GM12878 (cell line): ENCODE measurements around the gene MATN1. TPM values are rescaled to one million over a fixed set of nuclear protein-coding genes. Genes with fewer than 3 reads are reported as not detected.

ENCODE experiments used
- ATAC-seq: fragments of 200-7000 bp; cut with Tn5 transposase; 3 replicates; pipeline ENCODE4 v1.9.1; 2020; ENCODE audit warnings: mild to moderate bottlenecking, moderate library complexity
- BruUV-seq: library from RNA; stranded (reverse); fragments of 400-500 nt; replicated peaks from 2 replicates; lab custom pipeline; 2021; lab: Mats Ljungman, UMichigan
- CTCF ChIA-PET: fragments of 300-600 bp; sonication (Branson Sonifier 250); formaldehyde crosslinking; extraction: SDS; loops from one replicate; lab custom pipeline; 2021; ENCODE audit warnings: inconsistent platforms; lab: Yijun Ruan, JAX
- POLR2A ChIA-PET: fragments of 350-600 bp; formaldehyde crosslinking; extraction: SDS; loops from one replicate; lab custom pipeline; 2021; ENCODE audit warnings: inconsistent platforms; lab: Charles Lee
- RAD21 ChIA-PET: fragments of 300-600 bp; sonication (Branson Sonifier 250); formaldehyde crosslinking; loops from one replicate; lab custom pipeline; 2023; ENCODE audit warnings: antibody characterized with exemption; ENCODE audit not compliant: unreplicated experiment; lab: Charles Lee
- SMC1A ChIA-PET: fragments of 300-600 bp; sonication (Branson Sonifier 250); formaldehyde crosslinking; loops from one replicate; lab custom pipeline; 2023; ENCODE audit not compliant: unreplicated experiment, uncharacterized antibody; lab: Charles Lee
- DNase-seq: peaks from one replicate; pipeline ENCODE4 v3.0.0-alpha.2; 2011; ENCODE audit warnings: low read depth, low spot score
- FAIRE-seq: peaks from 3 replicates; lab custom pipeline; 2011; peaks lifted over from hg19 to GRCh38; lab: Jason Lieb, UNC
- H2AFZ ChIP-seq: 2 replicates; pipeline ENCODE4 v1.6.0; 2011; ENCODE audit warnings: low read depth, low read length, control low read depth; ENCODE audit not compliant: control insufficient read depth
- H3K27ac ChIP-seq: 2 replicates; pipeline ENCODE4 v1.5.1; 2011; ENCODE audit warnings: control low read depth; ENCODE audit not compliant: control insufficient read depth, insufficient read depth
- H3K27me3 ChIP-seq, 2 experiments: replicated peaks in 1 of 2; 2 replicates each; pipeline versions ENCODE4 v1.6.0 to v1.6.1; 2011; ENCODE audit warnings: low read length in 1 of 2; ENCODE audit not compliant: control insufficient read depth in 2 of 2, insufficient read depth in 2 of 2
- H3K36me3 ChIP-seq, 2 experiments: 2 replicates each; pipeline ENCODE4 v1.5.1; 2011; ENCODE audit warnings: low read length in 1 of 2; ENCODE audit not compliant: control insufficient read depth in 2 of 2, insufficient read depth in 2 of 2
- H3K4me1 ChIP-seq: 2 replicates; pipeline ENCODE4 v1.6.1; 2011; ENCODE audit warnings: mild to moderate bottlenecking, low read length, moderate library complexity, mixed read lengths; ENCODE audit not compliant: control insufficient read depth, insufficient read depth
- H3K4me2 ChIP-seq: 2 replicates; pipeline ENCODE4 v1.6.0; 2011; ENCODE audit warnings: control low read depth; ENCODE audit not compliant: control insufficient read depth, insufficient read depth
- H3K4me3 ChIP-seq: fragments of 200-600 bp; sonication (generic); 2 replicates; pipeline ENCODE4 v1.5.1; 2016
- H3K79me2 ChIP-seq: 2 replicates; pipeline ENCODE4 v1.6.0; 2011; ENCODE audit warnings: low read length; ENCODE audit not compliant: control insufficient read depth, insufficient read depth
- H3K9ac ChIP-seq: 2 replicates; pipeline ENCODE4 v1.8.0; 2011; ENCODE audit warnings: low read length, control low read depth, mixed read lengths; ENCODE audit not compliant: control insufficient read depth, insufficient read depth
- H3K9me3 ChIP-seq: replicated peaks from 3 replicates; pipeline ENCODE4 v1.5.1; 2011; ENCODE audit warnings: mild to moderate bottlenecking, low read length; ENCODE audit not compliant: control insufficient read depth, insufficient read depth
- H4K20me1 ChIP-seq: 2 replicates; pipeline ENCODE4 v1.6.0; 2011; ENCODE audit not compliant: control insufficient read depth, insufficient read depth
- CHD4 ChIP-seq: fragments of 200-600 bp; sonication (generic); IDR thresholded peaks from 2 replicates; pipeline ENCODE4 v1.6.1; 2016; ENCODE audit warnings: mild to moderate bottlenecking
- CREB1 ChIP-seq: IDR thresholded peaks from 2 replicates; pipeline ENCODE4 v1.6.1; 2012; ENCODE audit warnings: low read depth, mild to moderate bottlenecking, inconsistent platforms
- EED ChIP-seq: sonication (generic); IDR thresholded peaks from 2 replicates; pipeline ENCODE4 v1.6.1; 2016; ENCODE audit warnings: antibody characterized with exemption, low read depth
- HDGF ChIP-seq: fragments of 450-650 bp; IDR thresholded peaks from 2 replicates; pipeline ENCODE4 v1.6.1; 2016; ENCODE audit warnings: antibody characterized with exemption
- MXI1 ChIP-seq: fragments of 150-350 bp; IDR thresholded peaks from 2 replicates; pipeline ENCODE4 v1.6.1; 2011; ENCODE audit warnings: low read depth, mild to moderate bottlenecking, inconsistent platforms, low read length, improper control_type of control experiment
- NR2F1 ChIP-seq: fragments of 450-650 bp; conservative IDR thresholded peaks from 2 replicates; pipeline ENCODE4 v1.6.1; 2017; ENCODE audit warnings: mild to moderate bottlenecking
- PBX3 ChIP-seq: IDR thresholded peaks from 2 replicates; pipeline ENCODE4 v1.6.1; 2011; ENCODE audit warnings: mild to moderate bottlenecking, low read depth, low read length, moderate library complexity; ENCODE audit not compliant: insufficient replicate concordance
- POLR2AphosphoS5 ChIP-seq: IDR thresholded peaks from 2 replicates; pipeline ENCODE4 v1.6.1; 2011; ENCODE audit warnings: mild to moderate bottlenecking, low read length, inconsistent platforms
- SIN3A ChIP-seq: IDR thresholded peaks from 2 replicates; pipeline ENCODE4 v1.6.1; 2012; ENCODE audit warnings: low read depth, low read length, improper control_type of control experiment
- SMC3 ChIP-seq: IDR thresholded peaks from 2 replicates; pipeline ENCODE4 v1.6.1; 2011; ENCODE audit warnings: low read length, improper control_type of control experiment, borderline replicate concordance
- USF1 ChIP-seq: IDR thresholded peaks from 2 replicates; pipeline ENCODE4 v1.6.1; 2011; ENCODE audit warnings: borderline replicate concordance, low read depth, mild to moderate bottlenecking, moderate library complexity, mixed read lengths, low read length; ENCODE audit not compliant: insufficient read depth; ENCODE audit errors: extremely low read length
- WRNIP1 ChIP-seq: IDR thresholded peaks from 2 replicates; pipeline ENCODE4 v1.6.1; 2011; ENCODE audit warnings: low read depth, low read length, improper control_type of control experiment, borderline replicate concordance
- YY1 ChIP-seq: IDR thresholded peaks from 2 replicates; pipeline ENCODE4 v1.6.1; 2011; ENCODE audit warnings: low read depth, mild to moderate bottlenecking, low read length
- ZNF207 ChIP-seq: fragments of 450-650 bp; IDR thresholded peaks from 2 replicates; pipeline ENCODE4 v1.6.1; 2014; ENCODE audit warnings: antibody characterized with exemption, mild to moderate bottlenecking, borderline replicate concordance
- WGBS: methylation state at CpG from one replicate; pipeline ENCODE4 v1.1.6; 2016; ENCODE audit warnings: low lambda C conversion rate; ENCODE audit not compliant: insufficient replicate concordance, insufficient coverage; ENCODE audit errors: missing lambda C conversion rate; 5-methylcytosine and 5-hydroxymethylcytosine counted together
- in situ Hi-C: fragments of 300-500 bp; cut with MboI; formaldehyde crosslinking; loops from 9 replicates; pipeline ENCODE4 v1.14.3; 2018; ENCODE audit warnings: mixed read lengths
- intact Hi-C: fragments of 100-400 bp; cut with micrococcal nuclease; formaldehyde crosslinking; loops from one replicate; pipeline ENCODE4 v1.14.2; 2022; ENCODE audit not compliant: unreplicated experiment
- polyA plus RNA-seq, 11 experiments: library from polyadenylated mRNA; depleted of rRNA in 4 of 11; unstranded in 6 of 11; stranded (reverse) in 5 of 11; fragments of >200 nt; fragmentation: Nextera tagmentation in 4 of 11; fragmentation: Illumina TruSeq in 1 of 11; extraction: Ambion mirVana in 4 of 11; extraction: Trizol in 1 of 11; gene quantifications; 1 replicate in 1 of 11; 2 replicates in 10 of 11; pipeline versions ENCODE4 v1.2.1 to v1.2.3, GENCODE V29; 2011 to 2016; ENCODE audit warnings: inconsistent platforms in 2 of 11, missing spikeins in 2 of 11, low read depth in 1 of 11
- total RNA-seq, 4 experiments: library from RNA; depleted of rRNA in 3 of 4; stranded (reverse); fragments of >200 nt in 3 of 4; fragmentation: Illumina TruSeq in 1 of 4; extraction: Trizol in 1 of 4; gene quantifications; 2 replicates each; pipeline versions ENCODE4 v1.2.1 to v1.2.3, GENCODE V29; 2013 to 2021

MATN1 gene
- total and polyA plus RNA-seq, 10 of the 15 experiments (the other 5 are each of a cell fraction or from before 2014, with no cell fraction given): 0.04 to 0.50 (median 0.10) TPM; not detected in 1

- Histone ChIP-seq H3K9ac (peak overlapping the region; percentile 97), H2AFZ (no peak overlapping the region), H3K4me2 (peak overlapping the region; percentile 75), H3K36me3 (peaks cover 2 to 6% of the 10 kb centered on the region in 2 experiments; a peak in 3 of 4 replicates), H3K4me3 (peak overlapping the region; percentile 98), H3K27me3 (no peaks in the 10 kb centered on the region)
- RAD21 ChIA-PET: interaction anchor here (0.5 to 17.1 kb wide), 6 partner anchors 8 to 161 kb away, joined by 3 to 462 read pairs (median 126); no protein-coding TSS in a partner anchor
- BruUV-seq: no TSS peak
- CTCF ChIA-PET: interaction anchor here (1.4 to 16.5 kb wide), 6 partner anchors 10 to 37 kb away, joined by 6 to 161 read pairs (median 24); no protein-coding TSS in a partner anchor
- SMC1A ChIA-PET: interaction anchor here (16.4 to 24.8 kb wide), 3 partner anchors 8 to 27 kb away, joined by 248 to 556 read pairs (median 440); partner anchors contain the start of gene MATN1
- ATAC-seq: no peak
- TF ChIP-seq SIN3A (peak; percentile 55; the same call in 1 of the 2 replicates), WRNIP1 (peak; percentile 20; the same call in 1 of the 2 replicates), POLR2AphosphoS5 (0 out of 2 replicates have a peak, but pooled peaks have one; percentile 0), YY1 (no peak)
- TF ChIP-seq, all 136 proteins: peak for 3
- intact Hi-C loops (no loop called here), in situ Hi-C loops (loop anchor here (10.0 kb wide), 1 partner anchor 1179 kb away; the partner anchor contains the start of gene PTP4A2)
- Histone ChIP-seq H3K79me2 (peaks cover 96% of the 10 kb centered on the region), H3K27ac (peak overlapping the region; percentile 93), H4K20me1 (no peaks in the 10 kb centered on the region), H3K9me3 (no peaks in the 10 kb centered on the region), H3K4me1 (peaks cover 48% of the 10 kb centered on the region)
- POLR2A ChIA-PET: interaction anchor here (1.0 to 22.5 kb wide), 8 partner anchors 4 to 38 kb away, joined by 3 to 741 read pairs (median 24); partner anchors contain the start of gene LAPTM5
- 3% methylated on average over 4 of the region's 4 CpGs for WGBS
- DNase-seq (no peak), FAIRE-seq (no peak)
Measured at GRCh38 chr1:30756206-30756544, 32.8 kb upstream of the MATN1 start.

DNA sequence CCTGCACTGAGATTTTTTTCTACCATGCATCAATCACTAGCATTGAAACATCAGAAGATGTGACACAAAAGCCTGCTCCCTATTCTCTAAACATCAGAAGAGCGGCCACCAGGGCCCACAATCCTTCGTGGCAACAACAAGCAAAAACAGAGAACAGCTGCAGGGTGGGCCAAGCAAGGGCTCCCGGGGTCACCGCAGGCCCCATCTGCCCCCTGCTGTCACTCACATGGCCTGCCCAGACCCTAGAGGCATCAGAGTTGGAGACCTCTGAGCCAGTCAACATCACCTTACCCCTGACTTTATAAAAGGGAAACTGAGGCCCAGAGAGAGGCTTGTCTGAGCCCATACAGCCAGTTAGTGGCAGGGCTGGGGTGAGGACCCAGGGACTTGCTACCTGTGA lies 32.4 kb upstream of the MATN1 start:
- Histone ChIP-seq H3K79me2 (peaks cover 97% of the 10 kb centered on the region), H3K27me3 (no peaks in the 10 kb centered on the region), H3K27ac (peak overlapping the region; percentile 93), H3K4me3 (peak overlapping the region; percentile 98), H3K9me3 (no peaks in the 10 kb centered on the region), H3K36me3 (peaks cover 2 to 6% of the 10 kb centered on the region in 2 experiments; a peak in 3 of 4 replicates), H4K20me1 (no peaks in the 10 kb centered on the region), H3K4me2 (peak overlapping the region; percentile 75), H3K9ac (peak overlapping the region; percentile 97), H2AFZ (no peak overlapping the region), H3K4me1 (peaks cover 48% of the 10 kb centered on the region)
- no peak for DNase-seq
- no peak for ATAC-seq
- no peak for FAIRE-seq
- RAD21 ChIA-PET: interaction anchor here (0.5 to 17.1 kb wide), 6 partner anchors 8 to 161 kb away, joined by 3 to 462 read pairs (median 126); no protein-coding TSS in a partner anchor
- POLR2A ChIA-PET: interaction anchor here (1.0 to 22.5 kb wide), 8 partner anchors 5 to 37 kb away, joined by 3 to 741 read pairs (median 24); partner anchors contain the start of gene LAPTM5
- in situ Hi-C loops (loop anchor here (10.0 kb wide), 1 partner anchor 1179 kb away; the partner anchor contains the start of gene PTP4A2), intact Hi-C loops (no loop called here)
- CTCF ChIA-PET: interaction anchor here (1.4 to 16.5 kb wide), 7 partner anchors 10 to 36 kb away, joined by 6 to 161 read pairs (median 9); no protein-coding TSS in a partner anchor
- no TSS peak for BruUV-seq
- SMC1A ChIA-PET: interaction anchor here (15.9 to 24.8 kb wide), 4 partner anchors 3 to 27 kb away, joined by 248 to 556 read pairs (median 440); partner anchors contain the start of genes LAPTM5 and MATN1
- WGBS: 5% methylated on average over 4 of the region's 4 CpGs
- TF ChIP-seq USF1 (no peak), NR2F1 (0 out of 2 replicates have a peak, but pooled peaks have one; percentile 10), CHD4 (no peak), MXI1 (no peak), HDGF (0 out of 2 replicates have a peak, but pooled peaks have one; percentile 6), PBX3 (peak; percentile 47), ZNF207 (no peak), CREB1 (no peak), SMC3 (no peak), EED (no peak)
